Measurements from ENCODE around the gene GPC5. TPM values are rescaled to one million over a fixed set of nuclear protein-coding genes. Genes with fewer than 3 reads are reported as not detected.
"Not testable (repeated sequence)": the region's sequence is repeated elsewhere in the genome, so short reads cannot be mapped to it uniquely, and the experiment has no call there.

GPC5 gene
- total RNA-seq, 1 experiment from 2014 or later, result 0.15 TPM

GRCh38 chr13:91801772-91802171 lies 403.4 kb downstream of the GPC5 start:
- not testable (repeated sequence) for H3K4me2 ChIP-seq (ENCODE audit: insufficient read depth, insufficient read length, low read length); H2BK20ac ChIP-seq (ENCODE audit: low read depth, low read length, poor library complexity, severe bottlenecking); H3K9me3 Mint-ChIP-seq; H3K23ac ChIP-seq (ENCODE audit: insufficient read length, low read depth, low read length); H3K27ac Mint-ChIP-seq; DNase-seq; H4K8ac ChIP-seq (replicated peaks; ENCODE audit: insufficient read length, low read depth, low read length); H3K27me3 ChIP-seq (ENCODE audit: insufficient read depth, low read length); H3K36me3 Mint-ChIP-seq (ENCODE audit: insufficient read depth in 1 of 3, low read depth in 3 of 3); H2BK5ac ChIP-seq (ENCODE audit: insufficient read length, low read length); H3K4ac ChIP-seq (ENCODE audit: low read depth, low read length); H2AK5ac ChIP-seq (ENCODE audit: insufficient read length, low read length); H2BK15ac ChIP-seq (ENCODE audit: low read depth, low read length); H3K9ac ChIP-seq (ENCODE audit: extremely low read depth, insufficient read length, low read length); H3K27me3 Mint-ChIP-seq (ENCODE audit: low read depth); H4K5ac ChIP-seq (ENCODE audit: insufficient read length, low read depth, low read length); H3K56ac ChIP-seq (ENCODE audit: insufficient read length, low read depth, low read length); H4K20me1 ChIP-seq (ENCODE audit: control insufficient read depth, insufficient read depth, insufficient read length); H3K18ac ChIP-seq (ENCODE audit: insufficient read length, low read depth, low read length); H2BK12ac ChIP-seq (ENCODE audit: insufficient read length, low read depth, low read length); H3T11ph ChIP-seq (ENCODE audit: low read length); H3K4me1 ChIP-seq (ENCODE audit: insufficient read depth, low read length); H2AFZ ChIP-seq (ENCODE audit: low read length); H2BK120ac ChIP-seq (ENCODE audit: low read depth, low read length, poor library complexity, severe bottlenecking); H3K14ac ChIP-seq (ENCODE audit: insufficient read depth, low read length); H4K91ac ChIP-seq (ENCODE audit: insufficient read length, low read depth, low read length); H3K4me1 Mint-ChIP-seq; H3K79me1 ChIP-seq (ENCODE audit: insufficient read depth, low read depth, low read length, poor library complexity, severe bottlenecking); H3K27ac ChIP-seq (ENCODE audit: insufficient read length, low read depth, low read length); H3K4me3 Mint-ChIP-seq; H3K9me3 ChIP-seq (ENCODE audit: control insufficient read depth, low read depth, low read length); H3K23me2 ChIP-seq (ENCODE audit: insufficient read length, low read depth, low read length, poor library complexity, severe bottlenecking); H3K79me2 ChIP-seq (ENCODE audit: insufficient read depth, low read length)
- WGBS (ENCODE audit: extremely low coverage, insufficient read length, low lambda C conversion rate), result no CpG with 5 or more reads among the region's 3 CpGs

Data from H9 (cell line).